ENCODE results near the gene PDGFB.

The PDGFB gene

GRCh38 chr22:39289975-39290720 lies 45.4 kb upstream of the PDGFB start:
- DNase-seq (ENCODE audit: low read depth): no peak
- no peak for TF ChIP-seq CTCF (IDR thresholded peaks at IDR 0.05; ENCODE audit: low read depth, low read length, missing control alignments)
- no peak overlapping the region for H3K4me3 ChIP-seq (ENCODE audit: low read depth, low read length)

GRCh38 chr22:39289533-39289932 lies 44.8 kb upstream of the PDGFB start:
- no peak for TF ChIP-seq CTCF (IDR thresholded peaks at IDR 0.05; ENCODE audit: low read depth, low read length, missing control alignments)
- H3K4me3 ChIP-seq (ENCODE audit: low read depth, low read length): no peak overlapping the region
- DNase-seq (ENCODE audit: low read depth): no peak

DNA sequence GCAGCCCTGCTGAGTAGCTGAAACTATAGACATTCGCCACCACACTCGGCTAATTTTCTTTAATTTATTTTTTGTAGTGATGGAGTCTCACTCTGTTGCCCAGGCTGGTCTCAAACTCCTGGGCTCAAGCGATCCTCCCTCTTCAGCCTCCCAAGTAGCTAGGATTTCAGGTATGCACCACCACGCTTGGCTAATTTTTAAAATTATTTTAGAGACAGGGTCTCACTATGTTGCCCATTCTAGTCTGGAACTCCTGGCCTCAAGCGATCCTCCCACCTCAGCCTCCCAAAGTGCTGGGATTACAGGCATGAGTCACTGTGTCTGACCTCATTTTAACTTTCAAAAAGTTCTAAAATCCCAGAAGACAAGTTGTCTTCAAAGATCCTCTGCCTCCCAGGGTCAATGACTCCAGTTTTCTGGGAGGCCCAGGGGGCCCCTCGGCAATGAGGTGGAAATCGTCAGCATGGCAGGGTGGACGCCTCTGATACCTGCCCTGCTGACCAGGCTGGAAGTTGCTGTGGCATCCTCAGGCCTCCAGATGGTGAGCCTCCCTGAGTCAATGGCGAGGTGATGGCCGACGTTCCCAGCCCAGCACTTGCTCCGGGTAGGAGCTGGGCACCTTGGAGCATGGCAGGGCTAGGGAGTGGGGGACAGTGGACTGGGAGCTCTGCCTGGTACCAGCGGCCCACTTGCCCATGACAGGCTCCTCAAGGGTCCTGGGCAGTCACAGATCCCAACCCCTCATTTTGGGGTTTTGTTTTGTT lies 43.5 kb upstream of the PDGFB start:
- H3K4me3 ChIP-seq (ENCODE audit: low read depth, low read length): no peak overlapping the region
- no peak for DNase-seq (ENCODE audit: low read depth)
- TF ChIP-seq CTCF (IDR thresholded peaks at IDR 0.05; ENCODE audit: low read depth, low read length, missing control alignments): no peak

DNA sequence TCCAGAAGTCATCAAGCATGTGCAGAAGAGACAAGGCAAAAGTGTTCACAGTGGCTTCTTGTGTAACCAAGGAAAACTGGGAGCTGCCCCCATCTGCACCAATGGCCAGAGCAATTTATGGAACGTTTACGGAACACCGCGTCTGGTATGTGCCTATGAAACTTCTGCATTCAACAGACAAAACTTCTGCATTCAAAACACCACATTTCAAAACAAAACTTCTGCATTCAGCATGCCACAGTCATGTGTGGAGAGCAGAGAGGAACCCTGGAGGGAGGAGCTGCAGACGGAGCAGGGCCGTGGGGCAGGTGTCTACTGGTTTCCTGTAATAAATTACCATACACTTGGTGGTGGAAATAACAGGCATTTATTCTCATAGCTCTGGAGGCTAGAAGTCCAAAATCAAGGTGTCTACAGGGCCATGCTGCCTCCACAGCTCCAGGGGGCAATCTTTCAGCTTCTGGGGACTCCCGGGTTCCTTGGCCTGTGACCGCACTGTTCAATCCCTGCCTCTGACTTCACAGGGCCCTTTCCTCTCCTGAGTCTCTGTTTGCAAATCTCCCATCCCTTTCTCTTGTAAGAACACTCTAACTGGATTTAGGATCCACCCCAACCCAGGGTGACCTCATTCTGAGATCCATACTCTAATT lies 42.4 kb upstream of the PDGFB start:
- DNase-seq (ENCODE audit: low read depth): no peak
- H3K4me3 ChIP-seq (ENCODE audit: low read depth, low read length): no peak overlapping the region
- TF ChIP-seq CTCF (IDR thresholded peaks at IDR 0.05; ENCODE audit: low read depth, low read length, missing control alignments): no peak

DNA sequence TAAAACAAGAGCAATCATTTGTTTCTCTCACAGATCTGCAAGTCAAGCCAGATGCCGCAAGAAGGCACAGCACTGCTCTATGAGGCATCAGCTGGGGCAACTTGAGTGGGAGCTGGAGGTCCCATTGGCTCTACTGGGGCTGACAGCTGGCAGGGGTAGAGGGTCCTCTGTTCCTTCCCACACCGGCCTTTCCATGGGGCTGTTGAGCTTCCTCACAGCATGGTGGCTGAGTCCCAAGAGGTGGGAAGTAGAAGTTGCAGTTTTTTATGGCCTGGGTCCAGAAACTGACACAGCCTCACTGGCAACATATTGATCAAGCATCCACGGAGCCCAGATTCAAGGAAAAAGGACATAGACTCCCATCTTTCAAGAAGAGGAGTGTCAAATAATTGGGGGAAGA lies 40.2 kb upstream of the PDGFB start:
- no peak overlapping the region for H3K4me3 ChIP-seq (ENCODE audit: low read depth, low read length)
- TF ChIP-seq CTCF (IDR thresholded peaks at IDR 0.05; ENCODE audit: low read depth, low read length, missing control alignments): no peak
- DNase-seq (ENCODE audit: low read depth): no peak

DNA sequence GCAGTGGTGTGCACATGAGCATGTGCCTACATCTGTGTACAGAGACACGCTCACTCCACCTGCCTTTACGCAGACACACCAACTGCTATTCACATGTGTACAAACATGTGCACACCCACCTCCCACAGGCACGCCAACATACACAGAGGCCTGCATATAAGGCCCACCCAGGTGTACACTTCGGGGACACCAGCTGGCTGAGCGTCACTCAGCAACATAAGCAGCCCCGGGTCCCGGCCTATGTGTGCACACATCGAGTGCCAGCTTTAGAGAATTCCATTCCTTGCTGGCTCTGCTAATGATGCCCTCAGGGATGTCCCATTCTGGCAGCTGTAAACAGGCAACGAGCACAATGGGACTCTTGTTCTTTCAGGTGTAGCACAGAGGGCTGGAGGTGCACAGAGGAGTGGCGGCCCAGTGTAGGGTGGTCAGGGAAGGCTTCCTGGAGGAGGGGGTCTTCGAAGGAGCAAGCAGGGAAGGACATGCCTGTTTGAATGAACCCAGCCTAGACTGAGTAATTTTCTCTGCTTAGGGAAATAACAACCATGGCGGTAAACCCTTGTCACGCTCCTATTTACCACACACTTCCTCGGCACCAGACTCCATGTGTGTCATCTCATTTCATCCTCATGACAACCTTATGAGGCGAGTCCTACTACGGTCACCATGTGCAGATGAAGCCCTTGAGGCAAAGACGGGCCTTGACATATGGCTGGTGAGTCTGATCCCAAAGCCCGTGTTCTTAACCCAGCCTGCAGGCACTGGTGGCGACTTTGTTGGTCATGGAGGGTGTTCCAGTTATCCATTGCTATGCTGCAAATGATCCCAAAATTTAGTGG lies 39.6 kb upstream of the PDGFB start:
- TF ChIP-seq CTCF (IDR thresholded peaks at IDR 0.05; ENCODE audit: low read depth, low read length, missing control alignments): no peak
- no peak overlapping the region for H3K4me3 ChIP-seq (ENCODE audit: low read depth, low read length)
- no peak for DNase-seq (ENCODE audit: low read depth)
